Adipocyte (in vitro differentiated cells): Measurements from ENCODE around the gene NFATC1.

Source experiments
- DNase-seq: peaks from one replicate; pipeline ENCODE4 v3.0.0-alpha.2; 2015; ENCODE audit warnings: low read depth
- H3K27me3 ChIP-seq: replicated peaks from 2 replicates; pipeline ENCODE4 v1.7.0; 2013; ENCODE audit warnings: mild to moderate bottlenecking, low read length, moderate library complexity; ENCODE audit not compliant: control insufficient read depth, insufficient read depth
- H3K36me3 ChIP-seq: 2 replicates; pipeline ENCODE4 v1.7.0; 2013; ENCODE audit warnings: low read length, mild to moderate bottlenecking, moderate library complexity; ENCODE audit not compliant: control insufficient read depth, insufficient read depth, severe bottlenecking
- H3K4me1 ChIP-seq: 2 replicates; pipeline ENCODE4 v1.7.0; 2013; ENCODE audit warnings: mild to moderate bottlenecking, low read length, moderate library complexity; ENCODE audit not compliant: control insufficient read depth, insufficient read depth
- H3K4me3 ChIP-seq: 2 replicates; pipeline ENCODE4 v1.7.0; 2013; ENCODE audit warnings: mild to moderate bottlenecking, low read length, moderate library complexity
- H3K9ac ChIP-seq: 2 replicates; pipeline ENCODE4 v1.7.0; 2013; ENCODE audit warnings: mild to moderate bottlenecking, low read length, moderate library complexity
- H3K9me3 ChIP-seq: 2 replicates; pipeline ENCODE4 v1.7.0; 2013; ENCODE audit warnings: mild to moderate bottlenecking, low read length, moderate library complexity; ENCODE audit not compliant: control insufficient read depth

NFATC1 gene

DNA sequence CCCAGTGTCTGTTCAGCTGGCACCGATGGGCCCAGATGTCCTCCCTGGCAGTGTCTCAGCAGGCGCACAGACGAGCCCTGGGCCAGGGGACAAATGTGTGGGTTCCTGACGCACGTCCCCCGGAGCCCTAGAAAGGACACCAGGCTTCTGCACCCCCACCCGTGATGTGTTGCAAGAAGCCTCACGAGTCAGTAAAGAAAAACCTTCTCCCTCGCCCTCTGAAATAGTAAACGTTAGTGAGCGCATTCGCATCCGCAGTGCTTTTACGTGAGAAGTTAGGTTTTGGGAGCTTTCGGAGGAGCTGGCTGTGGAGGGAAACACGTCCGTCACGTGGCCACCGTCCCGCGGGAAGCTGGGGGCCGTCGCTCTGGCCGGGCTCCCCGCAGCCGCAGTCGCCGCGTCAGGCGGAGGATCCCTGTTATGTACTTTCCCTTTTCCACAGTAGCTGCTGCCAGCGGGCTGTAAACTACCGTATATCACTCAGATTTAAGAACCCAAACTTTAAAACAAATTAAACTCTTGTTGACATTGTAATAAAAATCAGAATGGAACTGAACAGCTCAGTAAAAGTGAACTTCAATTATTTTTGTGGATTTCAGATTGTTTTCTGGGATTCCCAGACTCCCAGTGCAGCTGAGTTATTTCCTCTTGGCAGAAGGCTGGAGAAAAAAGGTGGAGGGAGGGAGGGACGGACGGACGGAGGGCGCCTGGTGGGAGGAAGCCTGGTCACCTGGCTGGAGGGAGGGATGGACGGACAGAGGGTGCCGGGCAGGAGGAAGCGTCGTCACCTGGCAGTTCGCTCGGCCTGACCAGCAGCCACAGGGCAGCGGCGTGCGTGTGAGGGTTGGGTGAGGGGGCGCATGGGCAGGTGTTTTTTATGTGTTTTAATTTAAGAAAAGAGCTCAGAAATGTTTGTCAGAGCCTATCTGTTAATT lies 112.1 kb downstream of the NFATC1 start:
- H3K27me3 ChIP-seq, result peaks cover 5% of the 10 kb centered on the region
- H3K36me3 ChIP-seq, result no peaks in the 10 kb centered on the region
- peak overlapping the region; percentile 77 for H3K4me3 ChIP-seq
- peak; percentile 27 for DNase-seq
- peak overlapping the region; percentile 66 for H3K9ac ChIP-seq
- H3K4me1 ChIP-seq, result peaks cover 26% of the 10 kb centered on the region
- H3K9me3 ChIP-seq, result no peaks in the 10 kb centered on the region

DNA sequence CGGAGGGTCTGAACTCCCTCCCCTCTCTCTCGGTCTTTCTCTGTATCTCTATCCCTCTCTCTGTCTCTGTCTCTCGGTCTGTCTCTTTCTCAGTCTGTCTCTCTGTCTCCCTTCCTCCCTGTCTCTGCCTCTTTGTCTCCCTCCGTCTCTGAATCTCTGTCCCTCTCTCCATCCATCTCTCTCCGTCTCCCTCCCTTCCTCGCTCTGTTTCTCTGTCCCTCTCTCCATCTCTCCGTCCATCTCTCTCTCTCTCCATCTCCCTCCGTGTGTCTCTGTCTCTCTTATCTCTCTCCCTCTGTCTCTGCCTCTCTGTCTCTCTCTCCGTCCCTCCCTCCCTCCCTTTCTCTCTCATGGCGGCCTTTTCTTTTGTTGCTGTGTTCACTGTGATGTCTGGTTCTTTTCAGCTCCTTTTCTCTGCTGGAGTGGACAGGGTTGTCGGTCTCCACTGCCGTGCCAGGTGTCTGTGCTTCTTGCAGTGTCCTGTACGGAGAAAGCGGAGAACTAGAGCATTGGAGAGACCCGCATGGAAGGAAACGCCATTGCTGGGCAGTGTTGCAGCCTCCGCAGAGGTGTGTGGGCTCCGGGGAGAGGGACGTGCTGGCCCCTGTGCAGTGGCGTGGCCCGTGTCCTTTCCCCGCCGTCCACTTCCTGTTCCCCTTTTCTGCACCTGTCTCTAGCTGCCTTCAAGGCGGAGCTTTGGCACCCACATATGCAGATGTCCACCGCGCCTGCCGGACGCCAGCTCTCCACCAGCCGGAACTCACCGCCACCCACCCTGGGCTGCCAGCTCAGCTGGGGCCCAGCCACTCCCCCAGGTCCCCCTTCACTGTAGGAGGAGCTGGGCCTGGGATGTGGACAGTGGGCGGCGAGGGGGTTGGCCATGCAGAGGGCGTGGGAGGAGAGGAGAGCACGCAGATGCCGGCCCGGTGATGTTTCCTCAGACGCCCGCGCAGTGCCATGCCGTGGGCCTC lies 113.1 kb downstream of the NFATC1 start:
- DNase-seq, result no peak
- no peak overlapping the region for H3K4me3 ChIP-seq
- H3K27me3 ChIP-seq, result no peaks in the 10 kb centered on the region

DNA sequence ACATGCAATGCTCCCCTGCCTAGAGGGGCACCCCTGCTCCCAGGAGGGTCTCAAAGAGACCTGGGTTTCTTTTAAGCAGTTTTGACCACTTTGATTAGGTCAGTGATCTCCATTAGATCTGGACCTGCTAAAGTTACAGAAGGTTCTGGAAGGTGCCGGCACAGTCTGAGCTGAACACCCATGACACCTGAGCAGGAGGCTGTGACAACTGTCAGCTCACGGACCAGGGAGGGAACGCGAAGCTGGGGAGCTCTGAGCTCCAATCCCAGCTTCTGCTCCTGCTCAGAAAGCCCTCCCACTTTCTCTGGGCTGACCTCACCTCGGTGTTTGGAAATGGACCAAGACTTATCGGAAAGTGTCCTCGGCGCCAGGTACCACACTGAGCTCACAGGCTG lies 113.8 kb downstream of the NFATC1 start:
- no peak overlapping the region for H3K9ac ChIP-seq
- no peak overlapping the region for H3K4me3 ChIP-seq
- peaks cover 26% of the 10 kb centered on the region for H3K4me1 ChIP-seq
- no peaks in the 10 kb centered on the region for H3K9me3 ChIP-seq
- no peaks in the 10 kb centered on the region for H3K27me3 ChIP-seq
- DNase-seq, result no peak
- H3K36me3 ChIP-seq, result no peaks in the 10 kb centered on the region

More for the DNA sequence above, 113.1 kb downstream of the NFATC1 start:
- no peak overlapping the region for H3K9ac ChIP-seq
- peaks cover 26% of the 10 kb centered on the region for H3K4me1 ChIP-seq
- H3K36me3 ChIP-seq, result no peaks in the 10 kb centered on the region
- no peaks in the 10 kb centered on the region for H3K9me3 ChIP-seq

GRCh38 chr18:79510046-79510685 lies 114.4 kb downstream of the NFATC1 start:
- H3K4me1 ChIP-seq, result peaks cover 26% of the 10 kb centered on the region
- H3K4me3 ChIP-seq, result no peak overlapping the region
- H3K36me3 ChIP-seq, result no peaks in the 10 kb centered on the region
- H3K27me3 ChIP-seq, result no peaks in the 10 kb centered on the region
- H3K9ac ChIP-seq, result no peak overlapping the region
- no peak for DNase-seq
- no peaks in the 10 kb centered on the region for H3K9me3 ChIP-seq

DNA sequence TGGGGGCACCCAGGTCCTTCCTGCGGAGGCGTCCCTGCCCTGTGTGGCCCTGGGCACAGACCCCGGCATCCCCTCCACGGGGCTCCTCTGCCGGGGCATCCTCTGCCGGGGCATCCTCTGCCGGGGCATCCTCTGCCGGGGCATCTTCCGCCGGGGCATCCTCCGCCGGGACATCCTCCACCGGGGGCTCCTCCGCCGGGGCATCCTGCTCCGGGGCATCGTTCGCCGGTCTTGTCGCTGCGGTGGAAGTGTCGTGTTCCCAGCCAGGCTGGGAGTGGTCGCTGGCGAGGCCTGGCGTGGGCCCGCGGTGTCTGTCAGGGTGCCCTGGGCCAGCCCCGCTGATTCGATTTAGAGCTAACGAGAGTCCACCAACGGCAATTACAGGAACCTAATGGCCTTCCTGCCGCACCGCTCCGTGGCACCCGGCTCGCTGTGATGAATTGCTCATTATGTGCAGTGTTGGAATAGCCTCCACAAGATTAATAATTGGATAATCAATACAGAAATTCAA lies 115.1 kb downstream of the NFATC1 start:
- Histone ChIP-seq H3K27me3 (no peaks in the 10 kb centered on the region), H3K4me1 (peaks cover 26% of the 10 kb centered on the region), H3K4me3 (no peak overlapping the region), H3K36me3 (no peaks in the 10 kb centered on the region), H3K9ac (no peak overlapping the region), H3K9me3 (no peaks in the 10 kb centered on the region)
- no peak for DNase-seq

GRCh38 chr18:79511271-79511670 lies 115.5 kb downstream of the NFATC1 start:
- peaks cover 22% of the 10 kb centered on the region for H3K4me1 ChIP-seq
- no peaks in the 10 kb centered on the region for H3K27me3 ChIP-seq
- no peaks in the 10 kb centered on the region for H3K36me3 ChIP-seq
- no peak overlapping the region for H3K9ac ChIP-seq
- no peak overlapping the region for H3K4me3 ChIP-seq
- DNase-seq, result no peak
- H3K9me3 ChIP-seq, result no peaks in the 10 kb centered on the region

GRCh38 chr18:79511671-79512301 lies 116.1 kb downstream of the NFATC1 start:
- DNase-seq, result no peak
- Histone ChIP-seq H3K9me3 (no peaks in the 10 kb centered on the region), H3K4me1 (peaks cover 17% of the 10 kb centered on the region), H3K4me3 (no peak overlapping the region), H3K9ac (no peak overlapping the region), H3K27me3 (no peaks in the 10 kb centered on the region), H3K36me3 (no peaks in the 10 kb centered on the region)

DNA sequence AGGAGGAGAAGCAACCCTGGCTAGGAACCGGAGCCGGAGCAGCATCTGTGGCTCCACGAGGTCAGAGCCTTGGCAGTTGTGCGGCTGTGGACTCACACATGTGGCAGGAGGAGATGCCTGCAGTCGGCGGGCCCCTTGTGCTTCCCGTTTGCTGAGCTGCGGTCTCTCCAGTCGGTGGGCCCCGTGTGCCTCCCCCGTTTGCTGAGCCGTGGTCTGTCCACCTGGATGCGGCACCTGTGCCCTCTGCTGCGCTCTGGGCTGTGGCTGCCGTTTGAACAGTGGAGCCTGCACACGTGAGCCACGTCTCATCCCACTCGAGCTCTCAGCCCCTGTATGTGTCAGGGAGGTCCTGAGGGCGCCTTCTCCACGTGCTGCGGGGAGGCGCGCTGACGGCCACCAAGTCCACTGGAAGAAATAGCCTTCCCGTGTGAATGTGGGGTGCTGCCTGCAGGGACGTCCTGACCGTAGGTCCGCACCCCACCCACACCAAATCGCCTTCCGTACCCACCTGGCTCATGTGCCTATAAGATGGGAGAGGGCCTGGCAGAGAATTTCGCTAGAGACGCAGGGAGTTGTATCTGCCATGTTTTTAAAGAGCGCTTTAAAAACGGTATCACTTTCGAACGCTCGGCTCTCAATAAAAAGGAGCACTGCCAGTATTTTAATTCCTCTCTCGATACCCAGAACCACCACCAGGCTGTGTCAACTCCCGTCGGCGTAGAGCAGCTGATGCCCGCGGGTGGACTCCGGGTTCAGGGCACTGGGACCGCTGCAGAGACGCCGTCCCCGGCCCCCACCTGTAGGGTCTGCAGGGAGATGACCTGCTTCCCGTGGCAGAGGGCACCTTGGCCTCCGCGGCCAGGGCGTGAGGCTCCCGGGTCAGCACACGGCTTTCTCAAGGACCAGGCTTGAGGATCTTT lies 117.0 kb downstream of the NFATC1 start:
- H3K9ac ChIP-seq, result no peak overlapping the region
- H3K27me3 ChIP-seq, result no peaks in the 10 kb centered on the region
- peaks cover 8% of the 10 kb centered on the region for H3K4me1 ChIP-seq
- no peak overlapping the region for H3K4me3 ChIP-seq
- DNase-seq, result no peak
- no peaks in the 10 kb centered on the region for H3K36me3 ChIP-seq
- no peaks in the 10 kb centered on the region for H3K9me3 ChIP-seq

DNA sequence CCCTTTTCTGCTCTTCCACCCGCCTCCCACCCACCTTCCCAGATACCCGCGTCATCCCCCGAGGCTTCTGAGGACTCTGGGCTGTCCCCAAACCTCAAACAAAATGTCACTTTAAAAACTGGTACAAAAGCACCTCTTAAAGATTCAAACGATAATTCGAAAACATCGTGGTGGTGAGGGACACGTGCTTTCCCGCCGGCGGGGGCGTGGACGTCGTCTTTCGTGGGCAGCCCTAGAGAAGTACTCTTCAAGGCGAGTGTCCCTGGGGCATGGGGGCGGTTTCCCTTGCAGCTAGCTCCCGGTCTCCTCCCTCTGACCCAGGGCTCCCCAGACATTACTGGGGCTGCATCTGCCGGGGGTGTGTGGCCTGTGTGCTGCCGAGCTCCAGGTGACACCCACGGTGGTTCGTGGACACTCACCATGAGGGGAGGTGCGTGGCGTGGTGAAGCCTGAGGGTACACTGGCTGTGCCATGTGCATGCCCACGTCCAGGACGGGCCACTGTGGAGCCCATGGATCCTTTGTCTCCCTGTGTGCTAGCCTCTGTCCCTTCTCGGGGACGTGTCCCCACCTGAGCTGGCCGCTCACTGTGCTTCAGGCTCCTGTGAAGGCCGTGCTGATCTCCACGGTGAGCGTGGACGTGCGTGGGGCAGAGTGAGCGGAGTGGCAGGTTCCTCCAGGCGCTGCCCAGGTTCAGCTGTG lies 117.8 kb downstream of the NFATC1 start:
- Histone ChIP-seq H3K27me3 (no peaks in the 10 kb centered on the region), H3K4me3 (no peak overlapping the region), H3K4me1 (peaks cover under 1% of the 10 kb centered on the region), H3K36me3 (no peaks in the 10 kb centered on the region), H3K9me3 (no peaks in the 10 kb centered on the region), H3K9ac (no peak overlapping the region)
- DNase-seq, result no peak
